Stomach smooth muscle (tissue), 2 donors: ENCODE results near the gene MYOCD.

ENCODE experiments used
- H3K27ac ChIP-seq: one replicate; pipeline ENCODE4 v1.7.0; 2013; ENCODE audit warnings: mild to moderate bottlenecking, low read length, inconsistent platforms
- H3K27me3 ChIP-seq, 2 donors: one replicate each; pipeline ENCODE4 v1.7.0; 2013; ENCODE audit warnings: low read length in 2 of 2; ENCODE audit not compliant: insufficient read depth in 2 of 2, control insufficient read depth in 1 of 2
- H3K36me3 ChIP-seq, 2 donors: one replicate each; pipeline ENCODE4 v1.7.0; 2013; ENCODE audit warnings: low read length in 2 of 2; ENCODE audit not compliant: control insufficient read depth in 2 of 2, insufficient read depth in 2 of 2
- H3K4me1 ChIP-seq: one replicate; pipeline ENCODE4 v1.7.0; 2013; ENCODE audit warnings: low read length; ENCODE audit not compliant: control insufficient read depth, insufficient read depth
- H3K4me3 ChIP-seq, 2 donors: one replicate each; pipeline ENCODE4 v1.7.0; 2013; ENCODE audit warnings: low read length in 2 of 2
- H3K9ac ChIP-seq, 2 donors: one replicate each; pipeline ENCODE4 v1.7.0; 2013; ENCODE audit warnings: low read length in 2 of 2, mild to moderate bottlenecking in 1 of 2
- H3K9me3 ChIP-seq, 2 donors: one replicate each; pipeline ENCODE4 v1.7.0; 2013; ENCODE audit warnings: low read length in 2 of 2; ENCODE audit not compliant: control insufficient read depth in 2 of 2
- donor health status: healthy.
- donor health status: Pancreatic carcinoma.

Gene MYOCD, protein sequence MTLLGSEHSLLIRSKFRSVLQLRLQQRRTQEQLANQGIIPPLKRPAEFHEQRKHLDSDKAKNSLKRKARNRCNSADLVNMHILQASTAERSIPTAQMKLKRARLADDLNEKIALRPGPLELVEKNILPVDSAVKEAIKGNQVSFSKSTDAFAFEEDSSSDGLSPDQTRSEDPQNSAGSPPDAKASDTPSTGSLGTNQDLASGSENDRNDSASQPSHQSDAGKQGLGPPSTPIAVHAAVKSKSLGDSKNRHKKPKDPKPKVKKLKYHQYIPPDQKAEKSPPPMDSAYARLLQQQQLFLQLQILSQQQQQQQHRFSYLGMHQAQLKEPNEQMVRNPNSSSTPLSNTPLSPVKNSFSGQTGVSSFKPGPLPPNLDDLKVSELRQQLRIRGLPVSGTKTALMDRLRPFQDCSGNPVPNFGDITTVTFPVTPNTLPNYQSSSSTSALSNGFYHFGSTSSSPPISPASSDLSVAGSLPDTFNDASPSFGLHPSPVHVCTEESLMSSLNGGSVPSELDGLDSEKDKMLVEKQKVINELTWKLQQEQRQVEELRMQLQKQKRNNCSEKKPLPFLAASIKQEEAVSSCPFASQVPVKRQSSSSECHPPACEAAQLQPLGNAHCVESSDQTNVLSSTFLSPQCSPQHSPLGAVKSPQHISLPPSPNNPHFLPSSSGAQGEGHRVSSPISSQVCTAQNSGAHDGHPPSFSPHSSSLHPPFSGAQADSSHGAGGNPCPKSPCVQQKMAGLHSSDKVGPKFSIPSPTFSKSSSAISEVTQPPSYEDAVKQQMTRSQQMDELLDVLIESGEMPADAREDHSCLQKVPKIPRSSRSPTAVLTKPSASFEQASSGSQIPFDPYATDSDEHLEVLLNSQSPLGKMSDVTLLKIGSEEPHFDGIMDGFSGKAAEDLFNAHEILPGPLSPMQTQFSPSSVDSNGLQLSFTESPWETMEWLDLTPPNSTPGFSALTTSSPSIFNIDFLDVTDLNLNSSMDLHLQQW

DNA sequence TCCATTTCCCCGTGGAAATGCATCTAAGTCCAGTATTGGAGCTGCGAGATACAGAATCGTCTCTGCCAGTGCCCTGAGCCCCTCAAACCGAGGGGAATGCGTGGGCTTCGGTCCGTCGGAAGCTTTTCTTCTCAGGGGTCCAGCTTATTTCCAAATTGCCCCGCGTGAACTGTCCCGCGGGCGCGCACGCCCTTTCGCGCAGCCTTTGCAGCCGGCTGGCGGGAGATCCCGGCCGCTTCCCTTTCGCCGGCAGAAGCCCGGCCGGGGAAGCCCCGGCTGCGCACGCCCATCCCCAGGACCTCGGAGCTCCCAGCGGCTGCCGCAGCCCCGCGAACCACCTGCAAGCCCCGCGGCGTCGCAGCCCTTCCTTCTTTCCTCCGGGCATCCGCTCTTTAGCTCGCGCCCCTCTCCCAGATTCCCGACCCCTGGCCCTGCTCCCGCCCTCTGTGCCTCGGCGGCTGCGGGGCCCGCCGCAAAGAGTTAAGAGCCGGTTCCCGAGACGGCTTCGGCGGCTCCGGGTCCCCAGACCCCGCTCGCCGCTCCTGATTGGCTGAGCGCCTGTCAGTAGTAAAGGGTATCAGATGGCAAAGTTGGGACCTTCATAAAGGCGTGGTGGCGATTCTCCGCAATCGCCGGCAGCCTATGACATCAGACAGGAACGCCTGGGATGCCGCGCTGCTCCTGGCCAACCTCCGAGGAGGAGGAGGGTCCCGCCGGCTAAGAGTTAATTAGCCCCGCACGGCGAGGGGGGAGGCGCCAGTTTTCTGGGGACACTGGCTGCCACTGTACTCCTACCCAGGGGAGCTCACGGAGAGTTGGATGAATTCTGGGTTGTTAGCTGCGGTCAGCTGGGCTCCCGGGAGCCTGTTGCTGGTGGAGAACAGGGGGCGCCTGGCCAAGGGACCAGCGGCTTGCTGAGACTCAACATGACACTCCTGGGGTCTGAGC, at the start of gene MYOCD:
Gene MYOCD (plus strand): TSS at position 628 of the 948 bp plus-strand sequence. CDS start 299 bp downstream, at position 927.
- Histone ChIP-seq H3K4me1 (peaks cover 25% of the 10 kb centered on the region), H3K9me3 (no peaks in the 10 kb centered on the region), H3K36me3 (no peaks in the 10 kb centered on the region), H3K27me3 (no peaks in the 10 kb centered on the region), H3K27ac (peak within 1 kb of the TSS; percentile 91), H3K9ac (peak within 1 kb of the TSS; percentile 77 to 90), H3K4me3 (peak within 1 kb of the TSS; percentile 91 to 95)

DNA sequence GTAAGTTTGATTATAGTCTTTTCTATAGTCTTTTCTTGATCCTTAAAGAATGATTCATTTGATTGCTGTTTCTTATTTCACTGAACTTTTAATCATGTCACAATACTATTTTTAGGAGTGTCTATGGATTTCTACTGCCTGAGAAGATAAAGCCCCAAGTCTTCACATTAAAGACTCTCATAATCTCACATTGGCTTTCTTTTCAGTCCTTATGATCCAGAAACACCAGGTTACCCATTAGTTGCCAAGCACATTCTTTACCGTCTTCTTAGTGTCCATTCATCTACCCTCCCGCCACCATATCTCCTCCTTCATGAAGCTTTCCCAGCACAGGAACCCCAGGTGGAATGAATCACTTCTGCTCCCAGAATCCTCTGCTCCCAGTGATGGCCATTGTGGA, 49.5 kb upstream of the MYOCD start:
- Histone ChIP-seq H3K4me3 (no peak overlapping the region), H3K4me1 (peaks cover 6% of the 10 kb centered on the region), H3K9me3 (no peaks in the 10 kb centered on the region), H3K27ac (no peak overlapping the region), H3K9ac (no peak overlapping the region), H3K27me3 (no peaks in the 10 kb centered on the region), H3K36me3 (no peaks in the 10 kb centered on the region)

DNA sequence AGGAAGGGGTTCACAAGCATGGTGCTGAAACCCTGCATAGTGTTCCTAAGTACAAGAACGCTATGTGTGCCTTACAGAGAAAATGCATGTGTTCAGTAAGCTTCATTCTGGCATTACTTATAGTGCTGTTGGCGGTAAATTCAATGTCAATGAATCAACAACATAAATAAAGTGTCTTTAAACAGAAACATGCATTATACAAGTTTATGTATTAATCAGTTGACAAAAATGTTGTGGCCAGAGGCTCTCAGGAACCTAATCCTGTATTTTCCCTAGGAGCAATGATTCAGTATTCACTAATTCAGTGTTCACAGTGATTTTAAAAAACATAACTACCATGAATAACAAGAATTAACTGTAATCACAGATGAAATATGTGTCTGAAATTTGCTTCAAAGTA, 47.1 kb upstream of the MYOCD start:
- H3K4me1 ChIP-seq: peaks cover 6% of the 10 kb centered on the region
- no peak overlapping the region for H3K9ac ChIP-seq
- no peaks in the 10 kb centered on the region for H3K9me3 ChIP-seq
- no peaks in the 10 kb centered on the region for H3K27me3 ChIP-seq
- H3K27ac ChIP-seq: no peak overlapping the region
- H3K36me3 ChIP-seq: no peaks in the 10 kb centered on the region
- no peak overlapping the region for H3K4me3 ChIP-seq

DNA sequence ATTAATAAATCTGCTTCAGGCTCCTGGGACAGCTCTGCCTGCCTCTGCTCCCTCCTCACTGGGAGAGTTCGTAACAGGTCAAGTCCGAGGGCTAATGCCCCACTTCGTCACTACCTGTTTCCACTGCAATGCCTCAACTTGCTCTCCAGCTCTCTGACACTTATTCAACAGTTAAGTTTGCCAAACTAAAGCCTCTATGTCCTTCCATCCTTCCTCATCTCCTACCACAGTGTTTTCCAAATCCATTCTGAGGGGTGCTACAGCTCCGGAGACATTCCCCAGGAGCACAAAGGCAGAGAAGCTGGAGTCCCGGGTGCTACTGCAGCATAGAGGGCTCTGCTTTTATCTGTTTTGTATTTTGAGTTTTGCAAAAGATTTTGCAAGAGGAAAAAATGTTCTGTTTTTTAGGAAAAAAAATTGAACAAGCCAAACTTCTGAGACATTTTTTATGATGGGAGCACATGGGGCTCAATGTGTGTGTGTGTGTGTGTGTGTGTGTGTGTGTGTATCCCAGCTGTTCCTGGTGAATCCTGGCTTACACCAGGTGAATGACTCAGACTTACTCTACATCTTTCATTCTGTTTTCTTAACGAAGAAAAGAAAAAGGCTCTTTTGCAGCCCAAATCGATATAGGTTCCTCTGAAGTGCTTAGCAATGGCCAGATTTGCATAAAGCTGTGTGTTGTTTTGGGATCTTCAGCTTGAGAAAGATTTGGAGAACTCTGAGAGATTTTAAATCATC, 46.1 kb upstream of the MYOCD start:
- Histone ChIP-seq H3K36me3 (no peaks in the 10 kb centered on the region), H3K9ac (no peak overlapping the region), H3K27me3 (no peaks in the 10 kb centered on the region), H3K4me3 (no peak overlapping the region), H3K9me3 (no peaks in the 10 kb centered on the region), H3K27ac (no peak overlapping the region), H3K4me1 (peaks cover 6% of the 10 kb centered on the region)

DNA sequence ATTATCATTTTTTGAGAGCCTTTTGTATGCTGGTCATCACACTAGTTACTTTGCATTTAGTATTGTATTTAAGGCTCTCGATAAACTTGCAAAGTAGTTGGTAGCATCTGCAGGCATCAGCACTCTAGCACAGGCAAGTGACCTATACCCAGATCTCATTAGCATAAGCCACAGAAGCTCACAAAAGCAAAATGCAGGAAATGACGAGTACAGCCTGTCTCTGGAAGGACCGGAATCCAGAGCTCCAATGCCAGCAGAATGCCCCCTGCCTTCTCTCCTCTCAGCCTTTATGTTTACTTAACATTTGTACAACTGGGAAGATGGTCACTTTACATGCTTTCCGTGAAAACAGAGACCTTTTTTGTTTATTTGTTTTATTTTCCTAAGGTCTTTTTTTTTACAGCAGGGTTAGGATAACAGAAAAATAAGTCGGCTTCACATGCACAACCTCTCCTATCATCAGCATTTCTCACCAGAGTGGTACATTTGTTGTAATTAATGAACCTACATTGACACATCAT, 45.4 kb upstream of the MYOCD start:
- no peaks in the 10 kb centered on the region for H3K36me3 ChIP-seq
- no peak overlapping the region for H3K4me3 ChIP-seq
- no peaks in the 10 kb centered on the region for H3K27me3 ChIP-seq
- no peak overlapping the region for H3K27ac ChIP-seq
- H3K9me3 ChIP-seq: no peaks in the 10 kb centered on the region
- H3K4me1 ChIP-seq: peaks cover 6% of the 10 kb centered on the region
- no peak overlapping the region for H3K9ac ChIP-seq

DNA sequence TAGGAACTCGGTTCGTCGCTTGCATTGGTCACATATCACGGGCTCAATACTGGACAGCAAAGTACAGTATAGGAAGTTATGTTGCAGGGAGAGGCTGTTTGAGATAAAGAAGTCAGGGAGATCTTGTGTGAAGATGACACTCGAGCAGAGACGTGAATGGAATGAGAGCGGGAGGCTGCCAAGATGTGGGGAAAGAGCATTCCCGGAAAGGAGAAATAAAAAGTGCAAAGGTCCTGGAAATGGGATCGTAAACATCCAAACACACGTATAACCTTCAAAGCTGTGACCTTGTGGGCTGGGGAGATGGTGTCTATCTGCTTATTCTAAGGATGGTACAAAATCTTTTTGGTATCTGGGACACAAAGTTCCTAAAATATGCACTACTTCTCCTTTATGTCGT, 43.0 kb upstream of the MYOCD start:
- Histone ChIP-seq H3K9ac (no peak overlapping the region), H3K4me3 (no peak overlapping the region), H3K27me3 (no peaks in the 10 kb centered on the region), H3K27ac (no peak overlapping the region), H3K4me1 (peaks cover 12% of the 10 kb centered on the region), H3K9me3 (no peaks in the 10 kb centered on the region), H3K36me3 (no peaks in the 10 kb centered on the region)

DNA sequence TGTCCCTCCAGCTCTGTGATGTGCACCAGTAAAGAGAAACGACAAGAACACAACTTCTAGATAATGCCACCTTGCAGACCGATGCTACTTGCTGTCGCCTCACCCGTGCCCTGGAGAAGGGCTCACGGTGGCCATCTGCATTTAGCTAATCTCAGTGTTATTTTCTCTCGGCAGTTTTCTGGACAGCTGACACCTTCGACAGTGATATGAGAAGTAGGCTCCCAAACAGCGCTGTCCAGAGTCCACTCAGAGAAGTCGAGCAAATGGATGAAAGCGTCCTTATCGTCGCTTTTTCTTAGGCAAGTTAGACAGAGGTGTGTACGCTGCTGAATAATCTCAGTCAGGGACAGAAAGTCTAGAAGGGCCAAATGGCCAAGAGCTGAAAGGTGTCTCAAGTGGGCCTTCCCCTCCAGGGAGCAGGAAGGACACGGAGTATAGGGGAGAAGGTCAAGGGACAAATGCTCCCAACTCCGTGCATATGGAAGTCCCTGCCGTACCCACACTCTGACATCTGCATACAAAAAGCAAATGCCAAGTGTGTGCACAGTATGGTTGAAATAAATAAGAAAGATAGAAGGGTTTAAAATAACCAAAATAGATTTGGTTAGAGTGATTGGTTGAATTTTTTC, 42.4 kb upstream of the MYOCD start:
- Histone ChIP-seq H3K4me1 (peaks cover 12% of the 10 kb centered on the region), H3K27ac (no peak overlapping the region), H3K4me3 (no peak overlapping the region), H3K9ac (no peak overlapping the region), H3K9me3 (no peaks in the 10 kb centered on the region), H3K27me3 (no peaks in the 10 kb centered on the region), H3K36me3 (no peaks in the 10 kb centered on the region)

DNA sequence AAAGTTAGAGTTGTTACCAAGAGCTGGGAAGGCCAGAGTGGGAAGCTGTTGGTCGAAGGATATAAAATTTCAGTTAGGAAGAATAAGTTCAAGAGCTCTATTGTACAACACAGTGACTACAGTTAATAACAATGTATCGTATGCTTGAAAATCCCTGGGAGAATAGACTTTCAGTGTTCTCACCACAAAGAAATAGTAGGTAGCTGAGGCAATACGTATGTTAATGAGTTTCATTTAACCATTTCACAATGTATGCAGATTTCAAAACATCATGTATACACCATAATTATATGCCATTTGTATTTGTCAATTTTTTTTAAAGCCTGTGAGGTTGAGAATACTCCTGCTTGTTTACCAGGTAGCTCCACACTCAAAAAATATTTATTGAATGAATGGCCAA, 41.5 kb upstream of the MYOCD start:
- Histone ChIP-seq H3K4me3 (no peak overlapping the region), H3K4me1 (peaks cover 12% of the 10 kb centered on the region), H3K9me3 (no peaks in the 10 kb centered on the region), H3K27ac (no peak overlapping the region), H3K9ac (no peak overlapping the region), H3K27me3 (no peaks in the 10 kb centered on the region), H3K36me3 (no peaks in the 10 kb centered on the region)

DNA sequence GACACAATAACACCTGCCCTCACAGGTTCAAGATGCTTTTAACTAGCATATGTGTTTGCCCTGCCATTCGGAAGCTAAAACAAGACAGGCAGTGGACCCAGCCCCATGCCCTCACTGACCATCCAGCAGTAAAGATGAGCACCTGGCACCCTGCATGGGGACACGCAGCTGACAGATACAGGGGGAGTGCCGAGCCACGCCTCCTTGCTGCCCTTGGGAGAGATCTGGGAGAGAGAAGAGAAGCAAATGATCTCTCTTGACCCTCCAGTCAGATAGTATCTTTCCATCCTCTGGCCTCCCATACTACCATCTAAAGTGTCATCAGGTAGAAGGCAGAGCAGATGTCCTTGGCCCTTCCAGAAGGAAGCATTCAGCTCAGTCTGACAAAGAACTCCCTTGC, 40.6 kb upstream of the MYOCD start:
- Histone ChIP-seq H3K9me3 (no peaks in the 10 kb centered on the region), H3K4me3 (no peak overlapping the region), H3K4me1 (peaks cover 6% of the 10 kb centered on the region), H3K9ac (no peak overlapping the region), H3K36me3 (no peaks in the 10 kb centered on the region), H3K27me3 (no peaks in the 10 kb centered on the region), H3K27ac (no peak overlapping the region)
